Fibroblast of pulmonary artery (primary cell): ENCODE measurements around the gene RAB40C.
A peak's percentile ranks its signal among the peaks of the same experiment; 100 is the strongest.

Experiments used
- DNase-seq: peaks from one replicate; pipeline ENCODE4 v3.0.0-alpha.2; 2010; ENCODE audit warnings: low read depth
- H3K4me3 ChIP-seq: replicated peaks from 2 replicates; pipeline ENCODE4 v1.5.1; 2011; ENCODE audit warnings: low read depth, mild to moderate bottlenecking, control low read depth, low read length, moderate library complexity
- TF ChIP-seq, protein P1 (sequence below): IDR thresholded peaks from 2 replicates; pipeline ENCODE4 v1.5.1; 2011; ENCODE audit warnings: mild to moderate bottlenecking, control low read depth, low read length, inconsistent platforms; ENCODE audit errors: missing control alignments

Gene RAB40C

DNA sequence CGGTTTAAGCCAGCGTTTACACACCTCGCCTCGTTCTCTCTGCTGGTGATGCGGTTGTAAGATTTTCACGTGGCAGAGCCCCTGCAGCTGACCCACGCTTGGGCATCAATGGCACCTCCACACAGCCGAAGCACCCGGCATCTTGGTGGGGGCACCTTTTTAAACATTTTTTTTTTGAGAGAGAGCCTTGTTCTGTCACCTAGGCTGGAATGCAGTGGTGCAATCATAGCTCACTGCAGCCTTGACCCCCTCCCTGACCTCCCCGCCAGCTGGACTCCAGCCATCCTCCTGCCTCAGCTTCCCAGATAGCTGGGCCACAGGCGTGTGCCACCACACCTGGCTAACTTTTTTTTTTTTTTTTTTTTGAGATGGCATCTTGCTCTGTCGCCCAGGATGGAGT lies 64.2 kb downstream of the RAB40C start:
- DNase-seq = no peak
- TF ChIP-seq, protein P1, sequence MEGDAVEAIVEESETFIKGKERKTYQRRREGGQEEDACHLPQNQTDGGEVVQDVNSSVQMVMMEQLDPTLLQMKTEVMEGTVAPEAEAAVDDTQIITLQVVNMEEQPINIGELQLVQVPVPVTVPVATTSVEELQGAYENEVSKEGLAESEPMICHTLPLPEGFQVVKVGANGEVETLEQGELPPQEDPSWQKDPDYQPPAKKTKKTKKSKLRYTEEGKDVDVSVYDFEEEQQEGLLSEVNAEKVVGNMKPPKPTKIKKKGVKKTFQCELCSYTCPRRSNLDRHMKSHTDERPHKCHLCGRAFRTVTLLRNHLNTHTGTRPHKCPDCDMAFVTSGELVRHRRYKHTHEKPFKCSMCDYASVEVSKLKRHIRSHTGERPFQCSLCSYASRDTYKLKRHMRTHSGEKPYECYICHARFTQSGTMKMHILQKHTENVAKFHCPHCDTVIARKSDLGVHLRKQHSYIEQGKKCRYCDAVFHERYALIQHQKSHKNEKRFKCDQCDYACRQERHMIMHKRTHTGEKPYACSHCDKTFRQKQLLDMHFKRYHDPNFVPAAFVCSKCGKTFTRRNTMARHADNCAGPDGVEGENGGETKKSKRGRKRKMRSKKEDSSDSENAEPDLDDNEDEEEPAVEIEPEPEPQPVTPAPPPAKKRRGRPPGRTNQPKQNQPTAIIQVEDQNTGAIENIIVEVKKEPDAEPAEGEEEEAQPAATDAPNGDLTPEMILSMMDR = no peak
- no peak overlapping the region for H3K4me3 ChIP-seq

- no peak for DNase-seq
- TF ChIP-seq, protein P1 = no peak
- H3K4me3 ChIP-seq = no peak overlapping the region
Measured at GRCh38 chr16:657487-657886, 67.6 kb downstream of the RAB40C start.

GRCh38 chr16:658679-659571 lies 69.1 kb downstream of the RAB40C start:
- DNase-seq = no peak
- H3K4me3 ChIP-seq = no peak overlapping the region
- TF ChIP-seq, protein P1 = no peak

DNA sequence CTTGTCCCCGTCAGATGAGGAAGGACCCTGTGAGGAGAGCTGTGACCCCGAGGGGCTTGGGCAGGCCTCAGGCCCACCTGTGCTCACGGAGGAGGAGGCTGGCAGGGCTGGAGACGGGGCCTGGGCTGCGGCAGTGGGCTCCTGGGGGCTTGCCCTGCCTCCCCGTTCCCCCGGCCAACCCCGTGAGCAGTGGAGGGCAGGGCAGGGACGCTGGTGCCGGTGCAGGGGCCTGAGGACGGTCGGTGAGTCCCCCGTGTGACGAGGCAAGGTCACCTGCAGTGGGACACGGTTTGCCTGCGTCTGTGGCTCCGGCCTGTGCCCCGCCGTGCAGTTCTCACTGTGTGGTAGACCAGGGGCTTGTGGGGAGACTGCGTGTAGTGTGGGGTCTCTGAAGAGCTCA lies 69.8 kb downstream of the RAB40C start:
- no peak overlapping the region for H3K4me3 ChIP-seq
- TF ChIP-seq, protein P1 = no peak
- DNase-seq = no peak

- DNase-seq = no peak
- TF ChIP-seq, protein P1 = no peak
- H3K4me3 ChIP-seq = no peak overlapping the region
Measured at GRCh38 chr16:660132-660458, 70.2 kb downstream of the RAB40C start.

GRCh38 chr16:660459-661183 lies 70.8 kb downstream of the RAB40C start:
- peak; percentile 76 for DNase-seq
- TF ChIP-seq, protein P1 = peak; percentile 27
- H3K4me3 ChIP-seq = no peak overlapping the region
